Measurements from ENCODE around the gene C19orf38.

Gene C19orf38

DNA sequence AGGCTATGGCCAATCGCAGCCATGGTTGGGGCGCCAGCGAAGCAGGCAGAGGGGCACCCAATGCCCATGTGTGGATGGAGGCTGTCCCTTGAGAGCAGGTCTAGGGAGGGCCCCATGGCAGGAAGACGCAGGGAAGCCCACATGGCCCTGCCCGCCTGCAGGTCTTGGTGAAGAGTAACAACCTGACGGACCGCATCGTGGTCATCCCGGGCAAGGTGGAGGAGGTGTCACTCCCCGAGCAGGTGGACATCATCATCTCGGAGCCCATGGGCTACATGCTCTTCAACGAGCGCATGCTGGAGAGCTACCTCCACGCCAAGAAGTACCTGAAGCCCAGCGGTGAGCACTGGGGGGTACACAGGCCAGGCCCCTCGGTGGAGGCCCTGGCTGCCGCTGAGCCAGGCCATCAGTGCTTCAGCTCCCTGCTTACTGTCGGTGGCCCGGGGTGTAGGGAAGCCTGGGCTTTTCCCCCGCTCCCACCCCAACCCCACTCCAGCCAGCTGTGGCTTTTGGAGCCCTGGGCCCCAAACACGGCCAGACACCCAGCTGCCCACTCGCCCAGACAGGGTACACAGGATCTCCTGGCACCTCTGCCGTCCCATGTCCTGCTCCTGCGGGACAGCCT lies 65.6 kb downstream of the C19orf38 start:
- no peak for DNase-seq

DNA sequence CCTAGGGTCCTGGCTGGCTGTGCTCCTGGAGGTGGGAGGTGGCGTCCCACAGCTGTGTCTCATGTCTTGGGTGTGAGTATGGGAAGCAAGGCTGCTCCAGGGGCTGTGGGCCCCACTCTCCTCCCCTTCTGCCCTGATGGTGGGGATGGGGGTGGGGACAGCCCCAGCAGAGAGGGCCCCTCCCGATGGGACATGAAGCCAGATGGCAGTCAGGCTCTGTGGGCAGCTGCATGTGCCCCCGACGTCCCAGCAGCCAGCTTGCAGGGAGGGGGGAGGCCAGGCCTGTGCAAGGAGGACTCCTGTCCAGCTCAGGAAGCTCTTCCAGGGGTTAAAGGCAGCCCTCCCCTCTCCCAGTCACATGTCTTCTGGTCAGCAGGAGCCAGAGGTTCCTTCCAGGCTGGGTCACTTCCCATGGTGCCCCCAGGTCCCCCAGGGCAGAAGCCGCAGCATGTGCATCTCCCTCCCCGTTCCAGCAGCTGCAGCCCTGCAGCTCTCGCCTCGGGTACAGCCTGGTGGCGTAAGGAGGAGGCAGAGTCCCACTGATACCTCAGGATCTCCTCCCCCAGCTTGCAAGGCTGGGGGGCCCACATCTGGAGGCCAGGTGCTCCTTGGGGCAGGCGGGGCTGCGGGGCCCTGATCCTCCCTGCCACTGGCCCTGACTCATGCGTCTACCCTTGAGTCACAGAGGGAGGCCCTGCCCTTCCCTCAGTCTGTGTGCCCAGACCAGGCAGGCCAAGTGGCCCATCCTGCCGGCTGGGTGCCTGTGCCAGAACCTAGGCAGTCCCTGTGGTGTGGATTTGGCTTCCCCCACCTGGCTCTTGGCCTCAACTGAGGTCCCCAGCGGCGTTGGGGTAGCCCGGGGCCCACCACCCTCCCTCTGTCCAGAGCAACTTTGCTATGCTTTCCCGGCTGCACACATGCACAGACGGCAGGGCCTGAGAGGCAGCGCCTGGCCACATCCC lies 67.2 kb downstream of the C19orf38 start:
- no peak for DNase-seq

DNA sequence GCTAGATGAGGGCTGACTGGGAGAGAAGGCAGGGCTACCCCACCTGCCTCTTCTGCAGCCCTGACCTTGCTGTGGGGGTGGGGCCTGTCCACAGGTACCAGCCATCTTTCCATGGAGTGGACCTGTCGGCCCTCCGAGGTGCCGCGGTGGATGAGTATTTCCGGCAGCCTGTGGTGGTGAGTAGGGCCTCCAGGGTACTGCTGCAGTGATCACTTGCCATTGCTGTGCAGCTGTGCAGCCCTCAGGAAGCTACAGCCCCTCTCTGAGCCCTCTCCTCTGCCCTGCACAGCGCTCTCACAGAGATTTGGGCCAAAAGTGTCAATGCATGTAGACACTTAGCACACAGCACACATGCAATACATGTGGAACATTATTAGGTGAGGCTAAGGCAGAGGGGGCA lies 68.4 kb downstream of the C19orf38 start:
- DNase-seq = no peak

DNA sequence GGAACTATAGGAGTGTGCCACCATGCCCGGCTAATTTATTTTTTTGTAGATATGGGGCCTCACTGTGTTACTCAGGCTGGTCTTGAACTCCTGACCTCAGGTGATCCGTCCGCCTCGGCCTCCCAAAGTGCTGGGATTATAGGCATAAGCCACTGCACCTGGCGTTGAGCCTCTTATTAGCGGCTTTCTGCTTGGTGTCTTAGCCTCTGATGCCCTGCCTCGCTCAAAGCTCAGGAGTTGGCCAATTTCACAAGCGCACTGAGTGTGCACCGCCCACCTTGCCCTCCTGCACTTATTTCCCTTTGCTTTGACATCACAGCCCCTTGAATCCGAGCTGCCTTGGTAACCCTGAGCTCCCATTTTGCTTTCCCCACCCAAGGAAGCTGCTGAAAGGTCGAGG lies 70.1 kb downstream of the C19orf38 start:
- no peak for DNase-seq

All from T-helper 1 cell (primary cell).